HEK293 (cell line): Measurements from ENCODE around the gene IKZF2.

Source experiments
- CTCF ChIA-PET: fragments of 350-600 bp; formaldehyde crosslinking; extraction: SDS; loops from one replicate; lab custom pipeline; 2021; ENCODE audit warnings: antibody characterized with exemption; lab: Yijun Ruan, JAX
- POLR2A ChIA-PET: fragments of 300-600 bp; formaldehyde crosslinking; extraction: SDS; loops from one replicate; lab custom pipeline; 2020; ENCODE audit warnings: antibody characterized with exemption, inconsistent platforms; lab: Yijun Ruan, JAX
- H3K27ac ChIP-seq: fragments of 200-500 bp; sonication (Bioruptor generic); 2 replicates; pipeline ENCODE4 v1.5.1; 2014; ENCODE audit warnings: low read depth, low read length, control low read depth, inconsistent platforms; ENCODE audit errors: extremely low read depth
- H3K36me3 ChIP-seq, 2 experiments: fragments of 200-500 bp in 1 of 2; sonication (Bioruptor generic) in 1 of 2; 1 replicate in 1 of 2; 2 replicates in 1 of 2; pipeline ENCODE4 v1.5.1; 2014 to 2017; ENCODE audit warnings: inconsistent platforms in 2 of 2, low read length in 2 of 2; ENCODE audit not compliant: control insufficient read depth in 2 of 2, insufficient read depth in 1 of 2
- H3K4me1 ChIP-seq: fragments of 200-500 bp; sonication (Bioruptor generic); 2 replicates; pipeline ENCODE4 v1.5.1; 2014; ENCODE audit warnings: mild to moderate bottlenecking, low read length, inconsistent platforms; ENCODE audit not compliant: control insufficient read depth, insufficient read depth
- H3K4me3 ChIP-seq: 2 replicates; pipeline ENCODE4 v1.5.1; 2011; ENCODE audit warnings: low read depth, mild to moderate bottlenecking, control low read depth, low read length, moderate library complexity
- H3K9me3 ChIP-seq: fragments of 200-500 bp; sonication (Bioruptor generic); 2 replicates; pipeline ENCODE4 v1.5.1; 2014; ENCODE audit warnings: low read depth, low read length, inconsistent platforms; ENCODE audit not compliant: control insufficient read depth, insufficient read depth
- BCL11B ChIP-seq: fragments of 450-650 bp; formaldehyde crosslinking; IDR thresholded peaks from 2 replicates; pipeline ENCODE4 v1.5.1; 2016; ENCODE audit warnings: low read depth, missing biosample characterization, missing genetic modification characterization
- MZF1 ChIP-seq: fragments of 450-650 bp; formaldehyde crosslinking; IDR thresholded peaks from 2 replicates; pipeline ENCODE4 v1.5.1; 2017; ENCODE audit warnings: missing biosample characterization, missing genetic modification characterization, borderline replicate concordance
- RBAK ChIP-seq: fragments of 450-650 bp; formaldehyde crosslinking; IDR thresholded peaks from 2 replicates; pipeline ENCODE4 v1.5.1; 2016; ENCODE audit warnings: missing biosample characterization, missing genetic modification characterization
- YY1 ChIP-seq: fragments of 450-650 bp; formaldehyde crosslinking; IDR thresholded peaks from 2 replicates; pipeline ENCODE4 v1.5.1; 2018; ENCODE audit warnings: missing biosample characterization, missing genetic modification characterization
- ZNF114 ChIP-seq: fragments of 450-650 bp; formaldehyde crosslinking; IDR thresholded peaks from 2 replicates; pipeline ENCODE4 v1.5.0; 2017; ENCODE audit warnings: missing biosample characterization, missing genetic modification characterization
- ZNF133 ChIP-seq: fragments of 450-650 bp; formaldehyde crosslinking; IDR thresholded peaks from 2 replicates; pipeline ENCODE4 v1.5.1; 2016; ENCODE audit warnings: missing biosample characterization, missing genetic modification characterization
- ZNF138 ChIP-seq: fragments of 450-650 bp; formaldehyde crosslinking; IDR thresholded peaks from 2 replicates; pipeline ENCODE4 v1.5.1; 2016; ENCODE audit warnings: missing biosample characterization, missing genetic modification characterization, borderline replicate concordance
- ZNF140 ChIP-seq: fragments of 450-650 bp; formaldehyde crosslinking; IDR thresholded peaks from 2 replicates; pipeline ENCODE4 v1.5.1; 2016; ENCODE audit warnings: missing biosample characterization, missing genetic modification characterization
- ZNF221 ChIP-seq: fragments of 450-650 bp; formaldehyde crosslinking; IDR thresholded peaks from 2 replicates; pipeline ENCODE4 v1.5.1; 2017; ENCODE audit warnings: missing biosample characterization, missing genetic modification characterization, borderline replicate concordance
- ZNF239 ChIP-seq: fragments of 450-650 bp; formaldehyde crosslinking; IDR thresholded peaks from 2 replicates; pipeline ENCODE4 v1.5.1; 2016; ENCODE audit warnings: missing biosample characterization, missing genetic modification characterization
- ZNF248 ChIP-seq: fragments of 450-650 bp; formaldehyde crosslinking; IDR thresholded peaks from 2 replicates; pipeline ENCODE4 v1.5.1; 2017; ENCODE audit warnings: missing biosample characterization, missing genetic modification characterization
- ZNF529 ChIP-seq: fragments of 450-650 bp; formaldehyde crosslinking; IDR thresholded peaks from 2 replicates; pipeline ENCODE4 v1.5.1; 2017; ENCODE audit warnings: missing genetic modification characterization, missing biosample characterization; ENCODE audit not compliant: insufficient replicate concordance
- ZNF558 ChIP-seq: fragments of 450-650 bp; formaldehyde crosslinking; IDR thresholded peaks from 2 replicates; pipeline ENCODE4 v1.5.1; 2016; ENCODE audit warnings: missing biosample characterization, missing genetic modification characterization
- ZNF664 ChIP-seq: fragments of 450-650 bp; formaldehyde crosslinking; IDR thresholded peaks from 2 replicates; pipeline ENCODE4 v1.5.1; 2016; ENCODE audit warnings: missing biosample characterization, missing genetic modification characterization
- ZNF707 ChIP-seq: fragments of 450-650 bp; formaldehyde crosslinking; IDR thresholded peaks from 2 replicates; pipeline ENCODE4 v1.5.1; 2016; ENCODE audit warnings: missing biosample characterization, missing genetic modification characterization
- ZNF76 ChIP-seq: fragments of 450-650 bp; formaldehyde crosslinking; IDR thresholded peaks from 2 replicates; pipeline ENCODE4; 2016; ENCODE audit warnings: low read depth, missing biosample characterization, missing genetic modification characterization, borderline replicate concordance
- ZNF791 ChIP-seq: fragments of 450-650 bp; formaldehyde crosslinking; IDR thresholded peaks from 2 replicates; pipeline ENCODE4 v1.5.1; 2016; ENCODE audit warnings: missing biosample characterization, missing genetic modification characterization
- TF ChIP-seq, protein P1 (sequence below): fragments of 450-650 bp; formaldehyde crosslinking; IDR thresholded peaks from 2 replicates; pipeline ENCODE4 v1.5.1; 2016; ENCODE audit warnings: missing biosample characterization, missing genetic modification characterization
- TF ChIP-seq, protein P2 (sequence below): fragments of 450-650 bp; formaldehyde crosslinking; optimal IDR thresholded peaks from 2 replicates; pipeline ENCODE3; 2016; ENCODE audit warnings: missing biosample characterization, mild to moderate bottlenecking, missing genetic modification characterization
- TF ChIP-seq, protein P3 (sequence below): fragments of 450-650 bp; formaldehyde crosslinking; IDR thresholded peaks from 2 replicates; pipeline ENCODE4 v1.5.1; 2016; ENCODE audit warnings: missing biosample characterization, missing genetic modification characterization
- TF ChIP-seq, protein P4 (sequence below): fragments of 450-650 bp; formaldehyde crosslinking; IDR thresholded peaks from 2 replicates; pipeline ENCODE4 v1.5.1; 2016; ENCODE audit warnings: missing biosample characterization, missing genetic modification characterization
- TF ChIP-seq, protein P5 (sequence below): fragments of 450-650 bp; IDR thresholded peaks from 2 replicates; pipeline ENCODE4 v1.5.1; 2018; ENCODE audit warnings: missing biosample characterization, missing genetic modification characterization

IKZF2 gene

DNA sequence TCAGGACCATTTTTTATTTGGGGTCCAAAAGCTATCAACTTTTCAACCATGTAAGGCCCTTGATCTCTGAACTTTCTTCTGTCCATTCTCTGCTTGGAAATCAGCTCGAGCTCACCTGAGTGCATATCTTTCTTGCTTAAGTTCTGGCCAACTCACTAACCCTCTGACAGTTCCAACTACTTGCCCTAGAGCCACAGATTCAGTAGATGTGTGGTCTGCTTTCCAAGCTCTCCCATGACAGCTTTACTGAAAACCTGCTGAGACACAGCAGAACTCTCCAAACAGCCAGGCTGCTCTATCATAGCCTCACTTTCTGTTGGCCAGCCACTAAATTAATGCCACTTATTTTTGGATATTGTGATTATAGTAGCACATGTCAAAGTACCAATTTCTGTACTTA is 21.2 kb upstream of the IKZF2 start (continued):
- TF ChIP-seq, protein P1, sequence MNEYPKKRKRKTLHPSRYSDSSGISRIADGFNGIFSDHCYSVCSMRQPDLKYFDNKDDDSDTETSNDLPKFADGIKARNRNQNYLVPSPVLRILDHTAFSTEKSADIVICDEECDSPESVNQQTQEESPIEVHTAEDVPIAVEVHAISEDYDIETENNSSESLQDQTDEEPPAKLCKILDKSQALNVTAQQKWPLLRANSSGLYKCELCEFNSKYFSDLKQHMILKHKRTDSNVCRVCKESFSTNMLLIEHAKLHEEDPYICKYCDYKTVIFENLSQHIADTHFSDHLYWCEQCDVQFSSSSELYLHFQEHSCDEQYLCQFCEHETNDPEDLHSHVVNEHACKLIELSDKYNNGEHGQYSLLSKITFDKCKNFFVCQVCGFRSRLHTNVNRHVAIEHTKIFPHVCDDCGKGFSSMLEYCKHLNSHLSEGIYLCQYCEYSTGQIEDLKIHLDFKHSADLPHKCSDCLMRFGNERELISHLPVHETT, result no peak
- no peak for TF ChIP-seq ZNF133 (tag by site-specific recombination)
- TF ChIP-seq, all 188 proteins: peak for 0

DNA sequence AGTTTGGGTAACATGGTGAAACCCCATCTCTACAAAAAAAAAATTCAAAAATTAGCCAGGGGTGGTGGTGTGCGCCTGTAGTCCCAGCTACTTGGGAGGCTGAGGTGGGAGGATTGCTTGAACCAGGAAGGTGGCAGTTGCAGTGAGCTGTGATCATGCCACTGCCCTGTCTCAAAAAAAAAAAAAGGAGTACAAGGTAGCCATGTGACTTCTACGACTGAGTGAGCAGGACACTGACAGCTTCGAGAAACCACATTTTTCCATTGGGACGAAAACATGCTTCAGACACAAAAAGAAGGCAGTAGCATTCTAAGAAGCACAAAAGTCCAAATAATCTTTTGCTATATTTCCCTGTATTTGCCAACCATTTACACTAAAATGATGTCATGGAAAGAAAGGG is 19.7 kb upstream of the IKZF2 start:
- TF ChIP-seq YY1 (tag by site-specific recombination) (no peak), MZF1 (tag by site-specific recombination) (no peak), ZNF707 (tag by site-specific recombination) (no peak), ZNF239 (tag by site-specific recombination) (no peak), ZNF529 (tag by site-specific recombination) (no peak), RBAK (tag by site-specific recombination) (no peak), ZNF76 (tag by site-specific recombination) (no peak)
- no peaks in the 10 kb centered on the region for H3K36me3 ChIP-seq
- POLR2A ChIA-PET, result no interaction called here
- H3K4me3 ChIP-seq, result no peak overlapping the region
- CTCF ChIA-PET, result no interaction called here
- H3K9me3 ChIP-seq, result no peaks in the 10 kb centered on the region
- H3K4me1 ChIP-seq, result no peaks in the 10 kb centered on the region; the same call in 1 of the 2 replicates
- H3K27ac ChIP-seq, result no peak overlapping the region

DNA sequence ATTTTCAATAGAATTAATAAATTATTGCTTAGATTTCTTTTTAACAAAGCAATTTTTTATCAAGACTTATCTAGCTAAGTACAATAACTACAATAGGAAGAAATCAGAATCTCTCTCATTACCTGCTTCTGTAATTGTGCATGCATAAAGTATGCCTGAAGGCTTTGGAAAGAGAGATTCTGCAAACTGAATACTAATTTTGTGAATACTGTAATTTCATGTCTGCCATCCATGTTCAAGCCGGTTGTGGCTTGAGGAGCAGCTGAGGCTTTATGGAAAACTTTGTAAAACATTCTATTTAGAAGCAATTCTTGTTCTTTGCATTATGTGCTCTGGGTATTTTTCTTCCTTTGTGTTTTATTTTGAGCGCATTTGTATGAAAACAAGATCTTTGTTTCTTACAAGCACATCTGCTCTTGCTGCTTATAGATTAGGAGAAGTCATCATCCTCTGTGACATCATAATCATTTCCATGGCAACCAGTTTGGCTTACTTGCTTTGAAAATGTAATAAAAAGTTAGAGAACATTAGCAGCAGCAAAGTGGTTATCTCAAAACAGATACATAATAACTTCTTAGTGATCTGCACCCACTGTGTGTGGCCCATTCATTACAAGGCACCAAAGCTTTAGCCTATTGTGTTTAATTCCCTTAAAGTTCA is 16.0 kb upstream of the IKZF2 start:
- ChIA-PET CTCF (no interaction called here), POLR2A (no interaction called here)
- Histone ChIP-seq H3K9me3 (no peaks in the 10 kb centered on the region), H3K4me1 (no peaks in the 10 kb centered on the region; the same call in 1 of the 2 replicates), H3K27ac (no peak overlapping the region), H3K4me3 (no peak overlapping the region), H3K36me3 (no peaks in the 10 kb centered on the region)
- no peak for TF ChIP-seq ZNF558 (tag by site-specific recombination)
- TF ChIP-seq, protein P2, sequence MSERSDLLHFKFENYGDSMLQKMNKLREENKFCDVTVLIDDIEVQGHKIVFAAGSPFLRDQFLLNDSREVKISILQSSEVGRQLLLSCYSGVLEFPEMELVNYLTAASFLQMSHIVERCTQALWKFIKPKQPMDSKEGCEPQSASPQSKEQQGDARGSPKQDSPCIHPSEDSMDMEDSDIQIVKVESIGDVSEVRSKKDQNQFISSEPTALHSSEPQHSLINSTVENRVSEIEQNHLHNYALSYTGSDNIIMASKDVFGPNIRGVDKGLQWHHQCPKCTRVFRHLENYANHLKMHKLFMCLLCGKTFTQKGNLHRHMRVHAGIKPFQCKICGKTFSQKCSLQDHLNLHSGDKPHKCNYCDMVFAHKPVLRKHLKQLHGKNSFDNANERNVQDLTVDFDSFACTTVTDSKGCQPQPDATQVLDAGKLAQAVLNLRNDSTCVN (tag by site-specific recombination), result no peak
- TF ChIP-seq BCL11B (tag by site-specific recombination), result no peak
- no peak for TF ChIP-seq ZNF248 (tag by site-specific recombination)

DNA sequence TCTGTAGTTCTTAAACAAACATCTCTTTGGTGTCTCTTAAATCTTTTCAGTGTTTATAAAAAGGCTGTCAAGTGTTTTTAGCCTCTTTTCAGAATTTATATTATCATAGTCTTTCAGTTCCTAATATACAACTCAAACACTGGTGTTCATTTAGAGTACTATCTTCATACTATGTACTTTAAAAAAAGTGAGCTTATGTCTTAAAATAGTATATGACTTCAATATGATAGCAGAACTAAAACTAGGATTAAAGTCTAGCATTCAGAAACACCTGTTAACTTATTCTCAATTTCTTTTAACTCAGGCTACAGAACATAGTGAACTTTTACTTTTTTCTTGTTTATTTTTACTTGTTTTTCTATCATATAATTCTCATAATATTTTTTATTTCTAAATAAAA is 14.7 kb upstream of the IKZF2 start:
- H3K27ac ChIP-seq, result no peak overlapping the region
- H3K9me3 ChIP-seq, result no peaks in the 10 kb centered on the region
- ChIA-PET POLR2A (no interaction called here), CTCF (interaction anchor here (1.3 kb wide), 1 partner anchor 13 kb away, joined by 3 read pairs; no protein-coding TSS in a partner anchor)
- no peaks in the 10 kb centered on the region; the same call in 1 of the 2 replicates for H3K4me1 ChIP-seq
- no peak overlapping the region for H3K4me3 ChIP-seq
- H3K36me3 ChIP-seq, result no peaks in the 10 kb centered on the region
- TF ChIP-seq ZNF664, result no peak
- no peak for TF ChIP-seq ZNF140 (tag by site-specific recombination)
- no peak for TF ChIP-seq ZNF221 (tag by site-specific recombination)
- TF ChIP-seq ZNF76 (tag by site-specific recombination), result no peak
- TF ChIP-seq ZNF138, result no peak
- TF ChIP-seq, protein P3, sequence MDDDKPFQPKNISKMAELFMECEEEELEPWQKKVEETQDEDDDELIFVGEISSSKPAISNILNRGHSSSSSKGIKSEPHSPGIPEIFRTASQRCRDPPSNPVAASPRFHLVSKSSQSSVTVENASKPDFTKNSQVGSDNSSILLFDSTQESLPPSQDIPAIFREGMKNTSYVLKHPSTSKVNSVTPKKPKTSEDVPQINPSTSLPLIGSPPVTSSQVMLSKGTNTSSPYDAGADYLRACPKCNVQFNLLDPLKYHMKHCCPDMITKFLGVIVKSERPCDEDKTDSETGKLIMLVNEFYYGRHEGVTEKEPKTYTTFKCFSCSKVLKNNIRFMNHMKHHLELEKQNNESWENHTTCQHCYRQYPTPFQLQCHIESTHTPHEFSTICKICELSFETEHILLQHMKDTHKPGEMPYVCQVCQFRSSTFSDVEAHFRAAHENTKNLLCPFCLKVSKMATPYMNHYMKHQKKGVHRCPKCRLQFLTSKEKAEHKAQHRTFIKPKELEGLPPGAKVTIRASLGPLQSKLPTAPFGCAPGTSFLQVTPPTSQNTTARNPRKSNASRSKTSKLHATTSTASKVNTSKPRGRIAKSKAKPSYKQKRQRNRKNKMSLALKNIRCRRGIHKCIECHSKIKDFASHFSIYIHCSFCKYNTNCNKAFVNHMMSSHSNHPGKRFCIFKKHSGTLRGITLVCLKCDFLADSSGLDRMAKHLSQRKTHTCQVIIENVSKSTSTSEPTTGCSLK (tag by site-specific recombination), result no peak
- TF ChIP-seq, protein P4, sequence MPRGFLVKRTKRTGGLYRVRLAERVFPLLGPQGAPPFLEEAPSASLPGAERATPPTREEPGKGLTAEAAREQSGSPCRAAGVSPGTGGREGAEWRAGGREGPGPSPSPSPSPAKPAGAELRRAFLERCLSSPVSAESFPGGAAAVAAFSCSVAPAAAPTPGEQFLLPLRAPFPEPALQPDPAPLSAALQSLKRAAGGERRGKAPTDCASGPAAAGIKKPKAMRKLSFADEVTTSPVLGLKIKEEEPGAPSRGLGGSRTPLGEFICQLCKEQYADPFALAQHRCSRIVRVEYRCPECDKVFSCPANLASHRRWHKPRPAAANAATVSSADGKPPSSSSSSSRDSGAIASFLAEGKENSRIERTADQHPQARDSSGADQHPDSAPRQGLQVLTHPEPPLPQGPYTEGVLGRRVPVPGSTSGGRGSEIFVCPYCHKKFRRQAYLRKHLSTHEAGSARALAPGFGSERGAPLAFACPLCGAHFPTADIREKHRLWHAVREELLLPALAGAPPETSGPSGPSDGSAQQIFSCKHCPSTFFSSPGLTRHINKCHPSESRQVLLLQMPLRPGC (tag by site-specific recombination), result no peak
- no peak for TF ChIP-seq ZNF791 (tag by site-specific recombination)
- no peak for TF ChIP-seq ZNF114 (tag by site-specific recombination)
- TF ChIP-seq, protein P5, sequence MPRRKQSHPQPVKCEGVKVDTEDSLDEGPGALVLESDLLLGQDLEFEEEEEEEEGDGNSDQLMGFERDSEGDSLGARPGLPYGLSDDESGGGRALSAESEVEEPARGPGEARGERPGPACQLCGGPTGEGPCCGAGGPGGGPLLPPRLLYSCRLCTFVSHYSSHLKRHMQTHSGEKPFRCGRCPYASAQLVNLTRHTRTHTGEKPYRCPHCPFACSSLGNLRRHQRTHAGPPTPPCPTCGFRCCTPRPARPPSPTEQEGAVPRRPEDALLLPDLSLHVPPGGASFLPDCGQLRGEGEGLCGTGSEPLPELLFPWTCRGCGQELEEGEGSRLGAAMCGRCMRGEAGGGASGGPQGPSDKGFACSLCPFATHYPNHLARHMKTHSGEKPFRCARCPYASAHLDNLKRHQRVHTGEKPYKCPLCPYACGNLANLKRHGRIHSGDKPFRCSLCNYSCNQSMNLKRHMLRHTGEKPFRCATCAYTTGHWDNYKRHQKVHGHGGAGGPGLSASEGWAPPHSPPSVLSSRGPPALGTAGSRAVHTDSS (tag by site-specific recombination), result no peak
